Gastroesophageal sphincter (tissue), 4 donors: ENCODE results near the gene KLHL29. TPM values are rescaled to one million over a fixed set of nuclear protein-coding genes. Genes with fewer than 3 reads are reported as not detected.

Source experiments
- ATAC-seq: fragments of 150-250 bp; one replicate; pipeline ENCODE4 v1.9.1; 2016; ENCODE audit warnings: mild to moderate bottlenecking, moderate library complexity
- H3K27ac ChIP-seq, 4 donors: fragments of 200-600 bp; sonication (generic) in 3 of 4; 1 replicate in 3 of 4; 2 replicates in 1 of 4; pipeline ENCODE4 v1.5.1; 2016 to 2019
- H3K27me3 ChIP-seq: fragments of 200-600 bp; sonication (generic); one replicate; pipeline ENCODE4 v1.5.1; 2019
- H3K36me3 ChIP-seq, 2 donors: fragments of 200-600 bp; sonication (generic); one replicate each; pipeline ENCODE4 v1.5.1; 2019; ENCODE audit warnings: control low read depth in 1 of 2
- H3K4me1 ChIP-seq, 3 donors: fragments of 200-600 bp; sonication (generic); 1 replicate in 2 of 3; 2 replicates in 1 of 3; pipeline ENCODE4 v1.5.1; 2016 to 2019; ENCODE audit warnings: control low read depth in 2 of 3
- H3K4me3 ChIP-seq, 2 donors: fragments of 200-600 bp; sonication (generic); one replicate each; pipeline ENCODE4 v1.5.1; 2019; ENCODE audit warnings: mild to moderate bottlenecking in 1 of 2, moderate library complexity in 1 of 2
- H3K9me3 ChIP-seq, 3 donors: fragments of 200-600 bp; sonication (generic); one replicate each; pipeline ENCODE4 v1.5.1; 2017 to 2019; ENCODE audit warnings: control low read depth in 2 of 3
- EP300 ChIP-seq: sonication (generic); formaldehyde crosslinking; IDR thresholded peaks from one replicate; pipeline ENCODE4 v1.6.1; 2017; ENCODE audit warnings: antibody characterized with exemption, mild to moderate bottlenecking
- POLR2A ChIP-seq, 2 donors: fragments of 450-650 bp; IDR thresholded peaks; one replicate each; pipeline ENCODE4 v1.6.1; 2017; ENCODE audit warnings: antibody characterized with exemption in 2 of 2, mild to moderate bottlenecking in 2 of 2, moderate library complexity in 1 of 2
- POLR2AphosphoS5 ChIP-seq: sonication (generic); formaldehyde crosslinking; IDR thresholded peaks from one replicate; pipeline ENCODE4 v1.6.1; 2017; ENCODE audit warnings: antibody characterized with exemption
- whole genome bisulfite sequencing, 2 donors: methylation state at CpG; one replicate each; pipeline ENCODE4 v1.1.5; 2018; ENCODE audit warnings: low coverage in 1 of 2; 5-methylcytosine and 5-hydroxymethylcytosine counted together
- total RNA-seq, 4 donors: library from RNA; depleted of rRNA; stranded (reverse); fragments of >200 nt; gene quantifications; one replicate each; pipeline ENCODE4 v1.1.0, GENCODE V29; 2016
- TF ChIP-seq, protein P1 (sequence below), 4 experiments: fragments of 200-600 bp in 2 of 4; fragments of 450-650 bp in 2 of 4; sonication (generic) in 1 of 4; IDR thresholded peaks; one replicate each; pipeline ENCODE4 v1.5.1; 2017 to 2019; ENCODE audit warnings: antibody characterized with exemption in 4 of 4, mild to moderate bottlenecking in 2 of 4, moderate library complexity in 2 of 4

KLHL29 gene
- total RNA-seq, 4 donors from 2014 or later = 15.2 to 31.5 (median 24.2) TPM

DNA sequence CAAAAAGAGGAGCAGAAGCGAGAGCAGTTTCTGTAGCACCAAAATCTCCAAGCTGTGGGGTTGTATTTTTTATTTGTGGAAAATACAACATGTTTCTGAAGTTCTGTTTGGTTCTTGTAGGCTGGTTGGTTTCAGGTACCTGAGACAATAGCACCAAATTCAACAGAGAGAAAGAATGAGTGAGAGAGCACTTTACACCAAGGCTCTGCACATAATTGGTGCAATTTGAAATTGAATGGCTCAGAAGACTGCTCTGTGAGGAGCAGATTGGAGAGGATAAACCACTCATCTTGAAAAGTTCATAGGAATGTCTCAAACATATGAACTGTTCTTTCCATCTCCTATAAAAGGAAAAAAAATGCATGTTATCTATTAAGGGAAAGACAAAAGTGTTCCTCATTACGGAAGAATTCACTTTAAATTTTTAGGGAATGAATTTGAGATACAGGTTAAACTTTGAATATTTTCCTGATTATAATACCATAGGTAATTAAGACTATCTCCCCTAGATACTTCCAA is 366.8 kb downstream of the KLHL29 start:
- Histone ChIP-seq H3K36me3 (peaks cover 0 to 28% of the 10 kb centered on the region in 2 donors), H3K4me1 (peaks cover 0 to 13% (median 3%) of the 10 kb centered on the region in 3 donors), H3K9me3 (no peaks in the 10 kb centered on the region), H3K27me3 (no peaks in the 10 kb centered on the region), H3K27ac (no peak overlapping the region), H3K4me3 (no peak overlapping the region)
- no peak for TF ChIP-seq POLR2A (IDR thresholded peaks at IDR 0.05)
- TF ChIP-seq EP300 = no peak
- 62 to 88% methylated on average over 1 to 2 of the region's 2 CpGs for WGBS, 2 donors
- ATAC-seq = no peak

DNA sequence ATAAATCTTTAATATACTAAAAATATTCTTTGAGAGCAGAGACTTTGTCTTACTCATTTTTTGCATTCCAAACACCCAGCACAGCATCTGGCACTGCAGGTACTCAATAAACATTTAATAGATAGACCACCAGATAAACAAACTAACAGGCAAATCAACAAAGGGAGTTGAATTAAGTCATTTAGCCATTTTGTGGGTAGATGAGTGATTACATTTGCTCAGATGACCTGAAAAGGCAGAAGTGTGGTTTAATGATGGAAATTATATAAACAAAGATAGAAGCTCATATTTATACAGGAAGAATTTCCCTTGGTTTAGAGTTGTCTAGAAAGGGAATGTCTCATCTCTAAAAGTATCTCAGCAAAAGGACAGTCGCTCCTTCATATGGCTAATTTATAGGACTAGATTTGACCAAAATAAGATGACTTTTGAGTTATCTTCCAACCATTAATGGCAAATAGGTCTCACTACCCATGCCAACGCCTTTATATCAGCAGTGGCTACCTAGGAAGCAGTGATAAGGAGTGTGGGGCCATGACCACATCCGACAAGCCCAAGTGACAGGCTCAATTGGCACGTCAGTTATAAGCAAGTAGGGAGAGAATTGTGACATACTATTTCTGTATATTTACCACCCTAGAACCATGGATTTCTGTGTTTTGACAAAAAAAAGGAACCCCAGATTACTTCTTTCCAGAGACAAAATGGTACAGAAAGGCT is 368.5 kb downstream of the KLHL29 start:
- Histone ChIP-seq H3K36me3 (peaks cover 0 to 37% of the 10 kb centered on the region in 2 donors), H3K4me1 (peaks cover 0 to 4% (median 3%) of the 10 kb centered on the region in 3 donors)
- ATAC-seq = no peak

DNA sequence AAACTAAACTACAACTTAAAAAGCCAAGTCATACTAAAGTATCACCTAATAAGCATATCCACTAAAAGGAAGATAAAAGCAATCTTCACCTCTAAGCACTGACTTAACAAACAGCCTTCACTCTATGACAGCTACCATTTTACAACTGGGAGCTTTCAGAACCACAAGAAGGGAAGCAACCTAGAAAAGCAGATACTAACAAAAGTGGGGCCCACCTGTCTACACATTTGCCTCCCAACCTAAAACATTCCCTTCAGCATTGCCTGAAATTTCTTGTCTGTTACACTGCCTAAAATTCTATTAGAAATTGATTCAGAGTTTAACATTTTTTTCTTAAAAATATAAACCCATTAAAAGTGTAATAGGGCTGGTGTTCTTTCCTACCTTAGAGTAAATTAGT is 370.0 kb downstream of the KLHL29 start:
- peaks cover 0 to 9% (median 3%) of the 10 kb centered on the region in 3 donors for H3K4me1 ChIP-seq
- peaks cover 0 to 37% of the 10 kb centered on the region in 2 donors for H3K36me3 ChIP-seq
- TF ChIP-seq POLR2A (IDR thresholded peaks at IDR 0.05) (no peak), EP300 (no peak), POLR2AphosphoS5 (no peak)
- TF ChIP-seq, protein P1, sequence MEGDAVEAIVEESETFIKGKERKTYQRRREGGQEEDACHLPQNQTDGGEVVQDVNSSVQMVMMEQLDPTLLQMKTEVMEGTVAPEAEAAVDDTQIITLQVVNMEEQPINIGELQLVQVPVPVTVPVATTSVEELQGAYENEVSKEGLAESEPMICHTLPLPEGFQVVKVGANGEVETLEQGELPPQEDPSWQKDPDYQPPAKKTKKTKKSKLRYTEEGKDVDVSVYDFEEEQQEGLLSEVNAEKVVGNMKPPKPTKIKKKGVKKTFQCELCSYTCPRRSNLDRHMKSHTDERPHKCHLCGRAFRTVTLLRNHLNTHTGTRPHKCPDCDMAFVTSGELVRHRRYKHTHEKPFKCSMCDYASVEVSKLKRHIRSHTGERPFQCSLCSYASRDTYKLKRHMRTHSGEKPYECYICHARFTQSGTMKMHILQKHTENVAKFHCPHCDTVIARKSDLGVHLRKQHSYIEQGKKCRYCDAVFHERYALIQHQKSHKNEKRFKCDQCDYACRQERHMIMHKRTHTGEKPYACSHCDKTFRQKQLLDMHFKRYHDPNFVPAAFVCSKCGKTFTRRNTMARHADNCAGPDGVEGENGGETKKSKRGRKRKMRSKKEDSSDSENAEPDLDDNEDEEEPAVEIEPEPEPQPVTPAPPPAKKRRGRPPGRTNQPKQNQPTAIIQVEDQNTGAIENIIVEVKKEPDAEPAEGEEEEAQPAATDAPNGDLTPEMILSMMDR (IDR thresholded peaks at IDR 0.05) = no peak
- H3K9me3 ChIP-seq = no peaks in the 10 kb centered on the region
- no peak overlapping the region for H3K27ac ChIP-seq
- ATAC-seq = no peak
- no peak overlapping the region for H3K4me3 ChIP-seq
- H3K27me3 ChIP-seq = no peaks in the 10 kb centered on the region

More for the DNA sequence above, 368.5 kb downstream of the KLHL29 start:
- 73 to 78% methylated on average over 4 of the region's 4 CpGs for WGBS, 2 donors
- TF ChIP-seq EP300 (no peak), POLR2AphosphoS5 (no peak), POLR2A (IDR thresholded peaks at IDR 0.05) (no peak)
- TF ChIP-seq, protein P1 (IDR thresholded peaks at IDR 0.05) = no peak
- Histone ChIP-seq H3K27me3 (no peaks in the 10 kb centered on the region), H3K27ac (no peak overlapping the region), H3K9me3 (no peaks in the 10 kb centered on the region), H3K4me3 (no peak overlapping the region)

DNA sequence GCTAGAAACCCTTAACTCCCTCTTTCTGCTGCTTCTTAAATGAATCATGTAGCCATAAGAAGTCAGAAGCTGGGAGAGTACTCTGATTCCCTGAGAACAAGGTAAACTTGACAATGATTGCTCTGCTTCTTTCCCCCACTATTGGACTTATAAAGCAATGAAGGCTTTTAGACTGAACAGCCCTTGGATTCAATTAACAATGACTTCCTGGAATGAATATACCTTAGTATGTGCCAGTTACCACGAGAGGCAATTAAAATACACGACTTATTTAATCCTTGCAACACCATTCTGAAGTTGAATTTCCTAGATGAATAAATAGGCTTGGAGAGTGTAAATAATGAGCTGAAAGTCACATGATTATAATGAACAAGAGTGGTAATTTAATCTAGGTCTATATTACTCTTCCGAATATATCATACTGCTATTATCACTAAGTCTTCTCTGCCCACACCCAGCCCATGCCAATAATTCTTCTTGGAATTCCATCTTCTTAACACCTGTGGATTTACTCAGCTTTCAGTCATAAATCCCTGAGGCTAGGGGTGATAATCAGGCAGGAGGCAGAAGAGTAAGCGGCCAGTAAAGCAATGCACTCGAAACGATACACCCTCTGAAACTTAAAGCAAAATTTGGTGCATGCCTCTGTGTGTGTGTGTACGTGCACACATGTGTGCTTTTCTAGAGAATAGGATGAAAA is 371.8 kb downstream of the KLHL29 start:
- Histone ChIP-seq H3K4me3 (no peak overlapping the region), H3K4me1 (peaks cover 0 to 11% (median 3%) of the 10 kb centered on the region in 3 donors), H3K27ac (no peak overlapping the region), H3K36me3 (peaks cover 0 to 30% of the 10 kb centered on the region in 2 donors), H3K9me3 (no peaks in the 10 kb centered on the region), H3K27me3 (no peaks in the 10 kb centered on the region)
- WGBS, 2 donors = 85 to 86% methylated on average over 7 of the region's 7 CpGs
- no peak for ATAC-seq
- TF ChIP-seq, protein P1 (IDR thresholded peaks at IDR 0.05) = no peak
- TF ChIP-seq POLR2AphosphoS5 (no peak), POLR2A (IDR thresholded peaks at IDR 0.05) (no peak), EP300 (no peak)

DNA sequence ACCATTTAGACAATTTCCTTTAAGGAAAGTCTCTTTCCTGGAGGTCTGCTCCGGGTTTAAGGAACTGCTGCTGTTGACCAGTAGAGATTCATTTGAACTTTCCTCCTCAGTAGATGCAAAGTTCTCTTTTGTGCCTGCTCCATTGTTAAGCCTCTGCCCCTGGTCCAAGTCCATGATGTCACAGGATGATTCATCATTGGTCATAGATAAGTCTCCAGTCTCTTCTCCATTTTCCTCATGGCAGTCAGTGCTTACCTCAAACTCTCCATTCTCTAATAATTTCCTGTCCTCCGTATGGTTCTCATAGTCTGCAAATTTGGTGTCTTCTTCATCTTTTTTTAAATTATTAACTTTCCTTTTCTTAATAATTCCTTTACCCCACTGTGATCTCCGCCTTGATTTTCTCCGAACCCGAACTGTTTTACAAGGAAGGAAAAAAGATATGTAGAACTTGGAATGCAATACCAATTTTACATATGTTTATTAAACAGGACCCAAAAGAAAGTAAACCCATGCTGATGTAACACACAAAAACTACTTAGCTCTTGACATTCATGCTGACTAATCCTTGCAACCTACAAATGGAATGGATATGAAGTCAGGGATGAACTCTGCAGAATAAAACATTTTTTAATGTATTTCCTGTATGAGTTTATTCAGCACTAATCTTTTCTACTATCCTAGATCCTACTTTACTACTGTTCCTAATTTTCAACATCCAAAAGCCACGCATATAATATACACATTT is 372.9 kb downstream of the KLHL29 start:
- WGBS, 2 donors = 75 to 81% methylated on average over 6 of the region's 6 CpGs

More for the DNA sequence above, 372.9 kb downstream of the KLHL29 start:
- TF ChIP-seq POLR2AphosphoS5 (no peak), POLR2A (IDR thresholded peaks at IDR 0.05) (no peak), EP300 (no peak)
- TF ChIP-seq, protein P1 (IDR thresholded peaks at IDR 0.05) = no peak
- no peaks in the 10 kb centered on the region for H3K9me3 ChIP-seq
- no peak overlapping the region for H3K27ac ChIP-seq
- no peak overlapping the region for H3K4me3 ChIP-seq
- peaks cover 0 to 15% (median 3%) of the 10 kb centered on the region in 3 donors for H3K4me1 ChIP-seq
- no peak for ATAC-seq
- H3K36me3 ChIP-seq = peaks cover 0 to 35% of the 10 kb centered on the region in 2 donors
- H3K27me3 ChIP-seq = no peaks in the 10 kb centered on the region
